ENCODE measurements around the gene MON2.

GRCh38 chr12:62458626-62459025, 8.0 kb upstream of the MON2 start:
- no peak for TF ChIP-seq CTCF (IDR thresholded peaks at IDR 0.05)
- no peak for TF ChIP-seq POLR2A (IDR thresholded peaks at IDR 0.05)
- TF ChIP-seq POLR2AphosphoS5 (IDR thresholded peaks at IDR 0.05) = no peak
